Neural cell (in vitro differentiated cells): Measurements from ENCODE around the gene PRDX3. TPM values are rescaled to one million over a fixed set of nuclear protein-coding genes. Genes with fewer than 3 reads are reported as not detected.

ENCODE experiments used
- H2AFZ ChIP-seq: fragments of 200-600, 300-800 bp; sonication (generic), shearing (Covaris generic); 2 replicates; pipeline ENCODE4 v1.6.0; 2014; ENCODE audit warnings: low read depth, mild to moderate bottlenecking, antibody characterized with exemption, low read length, moderate library complexity
- H3F3A ChIP-seq: fragments of 200-600 bp; shearing (Covaris generic); 2 replicates; pipeline ENCODE4 v1.6.1; 2016; ENCODE audit warnings: mild to moderate bottlenecking, moderate library complexity, mixed read lengths, antibody characterized with exemption, low read length; ENCODE audit not compliant: insufficient read depth, poor library complexity, severe bottlenecking
- H3K27ac ChIP-seq: fragments of 200-600, 300-800 bp; sonication (generic), shearing (Covaris generic); 2 replicates; pipeline ENCODE4 v1.5.1; 2014; ENCODE audit warnings: mild to moderate bottlenecking, low read length, moderate library complexity
- H3K27me3 ChIP-seq: fragments of 300-800, 200-600 bp; sonication (generic), shearing (Covaris generic); 2 replicates; pipeline ENCODE4 v1.6.0; 2014; ENCODE audit warnings: mild to moderate bottlenecking, low read depth, low read length, moderate library complexity; ENCODE audit not compliant: insufficient read depth
- H3K36me3 ChIP-seq: fragments of 300-800, 200-600 bp; sonication (generic), shearing (Covaris generic); 2 replicates; pipeline ENCODE4 v1.5.1; 2014; ENCODE audit warnings: mild to moderate bottlenecking, antibody characterized with exemption, low read length, moderate library complexity; ENCODE audit not compliant: insufficient read depth
- H3K4me2 ChIP-seq: fragments of 300-800, 200-600 bp; sonication (generic), shearing (Covaris generic); 2 replicates; pipeline ENCODE4 v1.6.0; 2014; ENCODE audit warnings: mild to moderate bottlenecking, low read length
- H3K4me3 ChIP-seq: fragments of 300-800, 200-600 bp; sonication (generic), shearing (Covaris generic); 2 replicates; pipeline ENCODE4 v1.5.1; 2014; ENCODE audit warnings: mild to moderate bottlenecking, low read length, moderate library complexity
- H3K79me2 ChIP-seq: fragments of 200-600 bp; shearing (Covaris generic); replicated peaks from 2 replicates; pipeline ENCODE4 v1.6.0; 2014; ENCODE audit warnings: mild to moderate bottlenecking, low read length, moderate library complexity; ENCODE audit not compliant: insufficient read depth
- H3K9ac ChIP-seq: fragments of 300-800, 200-600 bp; sonication (generic), shearing (Covaris generic); 2 replicates; pipeline ENCODE4 v1.6.1; 2016; ENCODE audit warnings: mild to moderate bottlenecking, low read length, mixed read lengths
- H3K9me2 ChIP-seq: fragments of 200-600 bp; shearing (Covaris generic); 2 replicates; pipeline ENCODE4 v1.6.1; 2016; ENCODE audit warnings: mild to moderate bottlenecking, low read length, mixed read lengths; ENCODE audit not compliant: insufficient read depth
- H3K9me3 ChIP-seq: fragments of 200-600, 300-800 bp; sonication (generic), shearing (Covaris generic); 2 replicates; pipeline ENCODE4 v1.6.1; 2016; ENCODE audit warnings: mild to moderate bottlenecking, mixed run types, low read length, moderate library complexity, mixed read lengths
- H4K20me1 ChIP-seq: fragments of 200-600 bp; shearing (Covaris generic); 2 replicates; pipeline ENCODE4 v1.6.1; 2016; ENCODE audit warnings: mild to moderate bottlenecking, mixed run types; ENCODE audit not compliant: insufficient read depth
- CTCF ChIP-seq: fragments of 450-650 bp; IDR thresholded peaks from 2 replicates; pipeline ENCODE4 v1.5.1; 2014; ENCODE audit warnings: antibody characterized with exemption, mild to moderate bottlenecking, moderate library complexity; ENCODE audit not compliant: poor library complexity, severe bottlenecking
- EP300 ChIP-seq: fragments of 450-650 bp; conservative IDR thresholded peaks from 2 replicates; pipeline ENCODE4 v1.6.1; 2014; ENCODE audit warnings: antibody characterized with exemption, mild to moderate bottlenecking, moderate library complexity; ENCODE audit not compliant: poor library complexity, severe bottlenecking
- EZH2 ChIP-seq: fragments of 200-600, 300-800 bp; shearing (Covaris generic), sonication (generic); IDR thresholded peaks from 2 replicates; pipeline ENCODE4 v1.6.1; 2014; ENCODE audit warnings: antibody characterized with exemption, low read length, borderline replicate concordance, mild to moderate bottlenecking; ENCODE audit not compliant: insufficient read depth, poor library complexity, severe bottlenecking
- MXI1 ChIP-seq: fragments of 450-650 bp; conservative IDR thresholded peaks from 2 replicates; pipeline ENCODE4 v1.6.1; 2014; ENCODE audit warnings: antibody characterized with exemption, mild to moderate bottlenecking; ENCODE audit not compliant: poor library complexity, severe bottlenecking
- POLR2AphosphoS5 ChIP-seq: IDR thresholded peaks from 2 replicates; pipeline ENCODE4 v1.6.1; 2012
- RAD21 ChIP-seq: fragments of 450-650 bp; conservative IDR thresholded peaks from 2 replicates; pipeline ENCODE4 v1.6.1; 2014; ENCODE audit warnings: antibody characterized with exemption, mild to moderate bottlenecking, moderate library complexity
- REST ChIP-seq: IDR thresholded peaks from 2 replicates; pipeline ENCODE4 v1.6.1; 2012; ENCODE audit warnings: borderline replicate concordance
- SMC3 ChIP-seq: fragments of 450-650 bp; conservative IDR thresholded peaks from 2 replicates; pipeline ENCODE4 v1.6.1; 2014; ENCODE audit warnings: antibody characterized with exemption, mild to moderate bottlenecking, moderate library complexity; ENCODE audit not compliant: poor library complexity
- TAF1 ChIP-seq: IDR thresholded peaks from 2 replicates; pipeline ENCODE4 v1.6.1; 2012; ENCODE audit warnings: low read depth
- polyA plus RNA-seq: library from polyadenylated mRNA; depleted of rRNA; stranded (reverse); fragments of >200 nt; gene quantifications from 2 replicates; pipeline ENCODE4 v1.2.3, GENCODE V29; 2014

The PRDX3 gene
- polyA plus RNA-seq, 1 donor from 2014 or later: 258 TPM

- H3K9ac ChIP-seq: no peak overlapping the region
- H3K27ac ChIP-seq: no peak overlapping the region
- no peaks in the 10 kb centered on the region for H3K27me3 ChIP-seq
- no peaks in the 10 kb centered on the region for H3K36me3 ChIP-seq
- no peaks in the 10 kb centered on the region for H3K9me2 ChIP-seq
- H3K4me3 ChIP-seq: no peak overlapping the region
- H4K20me1 ChIP-seq: no peaks in the 10 kb centered on the region
- no peaks in the 10 kb centered on the region for H3K9me3 ChIP-seq
- no peaks in the 10 kb centered on the region for H3K79me2 ChIP-seq
- H3F3A ChIP-seq: no peaks in the 10 kb centered on the region
- no peak overlapping the region for H2AFZ ChIP-seq
- no peak for TF ChIP-seq REST
- TF ChIP-seq EP300: no peak
- no peak for TF ChIP-seq SMC3
- TF ChIP-seq POLR2AphosphoS5: no peak
- no peak for TF ChIP-seq RAD21
- TF ChIP-seq CTCF: no peak
- TF ChIP-seq EZH2: no peak
- TF ChIP-seq MXI1: no peak
- no peak for TF ChIP-seq TAF1
- H3K4me2 ChIP-seq: no peak overlapping the region
These were observed 52.7 kb downstream of the PRDX3 start for GRCh38 chr10:119125942-119126341.

GRCh38 chr10:119120875-119121274 lies 57.7 kb downstream of the PRDX3 start:
- Histone ChIP-seq H3F3A (no peaks in the 10 kb centered on the region), H3K9me2 (no peaks in the 10 kb centered on the region), H3K79me2 (no peaks in the 10 kb centered on the region), H3K4me3 (no peak overlapping the region), H3K4me2 (no peak overlapping the region), H3K27ac (no peak overlapping the region), H3K9ac (no peak overlapping the region), H3K27me3 (no peaks in the 10 kb centered on the region), H2AFZ (no peak overlapping the region), H4K20me1 (no peaks in the 10 kb centered on the region), H3K36me3 (peaks cover 5% of the 10 kb centered on the region), H3K9me3 (no peaks in the 10 kb centered on the region)
- TF ChIP-seq CTCF (no peak), SMC3 (no peak)
